ENCODE results near the gene E2F2. TPM values are rescaled to one million over a fixed set of nuclear protein-coding genes. Genes with fewer than 3 reads are reported as not detected.

The E2F2 gene
- total RNA-seq, 1 experiment from 2014 or later, result 46.1 TPM

- BruUV-seq (replicated peaks), result no TSS peak
- H3K4me3 ChIP-seq (ENCODE audit: low read depth, low read length, poor library complexity, severe bottlenecking), result peak overlapping the region; percentile 13
- H3K4me1 ChIP-seq (ENCODE audit: insufficient read depth, low read length, poor library complexity, severe bottlenecking), result peaks cover 5% of the 10 kb centered on the region
- CTCF ChIA-PET, result interaction anchor here (0.6 to 2.5 kb wide), 15 partner anchors 9 to 1574 kb away, joined by 3 to 59 read pairs (median 4); partner anchors contain the start of gene E2F2
- intact Hi-C loops (cut with micrococcal nuclease; ENCODE audit: unreplicated experiment), result loop anchor here (1.0 to 10.0 kb wide), 3 partner anchors 42 to 563 kb away; no protein-coding TSS in a partner anchor
- H3K36me3 ChIP-seq (ENCODE audit: insufficient read depth, low read length, poor library complexity, severe bottlenecking), result no peaks in the 10 kb centered on the region
- DNase-seq (ENCODE audit: low spot score), result peak; percentile 98
- no peak overlapping the region for H3K27ac ChIP-seq (ENCODE audit: low read depth, low read length, poor library complexity, severe bottlenecking)
- POLR2A ChIA-PET (ENCODE audit: low non-redundant PET), result no interaction called here
- TF ChIP-seq CTCF (conservative IDR thresholded peaks at IDR 0.05; ENCODE audit: low read depth, low read length) (peak; percentile 97), EZH2 (IDR thresholded peaks at IDR 0.05; ENCODE audit: borderline replicate concordance, low read depth, low read length, poor library complexity, severe bottlenecking) (no peak)
- H3K27me3 ChIP-seq (replicated peaks; ENCODE audit: insufficient read depth, low read depth, low read length, poor library complexity), result no peaks in the 10 kb centered on the region
- no peaks in the 10 kb centered on the region for H3K9me3 ChIP-seq (ENCODE audit: low read depth, low read length, poor library complexity, severe bottlenecking)
Measured at GRCh38 chr1:23539698-23540266, 8.7 kb upstream of the E2F2 start.

- no peak for TF ChIP-seq EZH2 (IDR thresholded peaks at IDR 0.05; ENCODE audit: borderline replicate concordance, low read depth, low read length, poor library complexity, severe bottlenecking)
- no peak for TF ChIP-seq CTCF (conservative IDR thresholded peaks at IDR 0.05; ENCODE audit: low read depth, low read length)
- no peak for DNase-seq (ENCODE audit: low spot score)
- Histone ChIP-seq H3K9me3 (ENCODE audit: low read depth, low read length, poor library complexity, severe bottlenecking) (no peaks in the 10 kb centered on the region), H3K4me3 (ENCODE audit: low read depth, low read length, poor library complexity, severe bottlenecking) (no peak overlapping the region), H3K4me1 (ENCODE audit: insufficient read depth, low read length, poor library complexity, severe bottlenecking) (peaks cover 4% of the 10 kb centered on the region), H3K27ac (ENCODE audit: low read depth, low read length, poor library complexity, severe bottlenecking) (no peak overlapping the region), H3K27me3 (replicated peaks; ENCODE audit: insufficient read depth, low read depth, low read length, poor library complexity) (no peaks in the 10 kb centered on the region), H3K36me3 (ENCODE audit: insufficient read depth, low read length, poor library complexity, severe bottlenecking) (no peaks in the 10 kb centered on the region)
- ChIA-PET POLR2A (ENCODE audit: low non-redundant PET) (no interaction called here), CTCF (no interaction called here)
- intact Hi-C loops (cut with micrococcal nuclease; ENCODE audit: unreplicated experiment), result loop anchor here (10.0 kb wide), 1 partner anchor 443 kb away; no protein-coding TSS in a partner anchor
- BruUV-seq (replicated peaks), result no TSS peak
Measured at GRCh38 chr1:23537296-23537973, 6.4 kb upstream of the E2F2 start.

GRCh38 chr1:23533246-23534023 is 2.4 kb upstream of the E2F2 start:
- Histone ChIP-seq H3K9me3 (ENCODE audit: low read depth, low read length, poor library complexity, severe bottlenecking) (no peaks in the 10 kb centered on the region), H3K4me1 (ENCODE audit: insufficient read depth, low read length, poor library complexity, severe bottlenecking) (peaks cover 21% of the 10 kb centered on the region), H3K4me3 (ENCODE audit: low read depth, low read length, poor library complexity, severe bottlenecking) (no peak overlapping the region), H3K27me3 (replicated peaks; ENCODE audit: insufficient read depth, low read depth, low read length, poor library complexity) (no peaks in the 10 kb centered on the region), H3K36me3 (ENCODE audit: insufficient read depth, low read length, poor library complexity, severe bottlenecking) (no peaks in the 10 kb centered on the region), H3K27ac (ENCODE audit: low read depth, low read length, poor library complexity, severe bottlenecking) (no peak overlapping the region)
- TF ChIP-seq EZH2 (IDR thresholded peaks at IDR 0.05; ENCODE audit: borderline replicate concordance, low read depth, low read length, poor library complexity, severe bottlenecking) (no peak), CTCF (conservative IDR thresholded peaks at IDR 0.05; ENCODE audit: low read depth, low read length) (no peak)
- DNase-seq (ENCODE audit: low spot score), result no peak
- CTCF ChIA-PET, result no interaction called here
- intact Hi-C loops (cut with micrococcal nuclease; ENCODE audit: unreplicated experiment), result loop anchor here (10.0 kb wide), 1 partner anchor 439 kb away; no protein-coding TSS in a partner anchor
- BruUV-seq (replicated peaks), result no TSS peak
- POLR2A ChIA-PET (ENCODE audit: low non-redundant PET), result no interaction called here

Data from A673 (cell line).